WTC11 (cell line): ENCODE measurements around the gene PGAP6.

ENCODE experiments used
- CTCF ChIP-seq: fragments of 200-600 bp; IDR thresholded peaks from 2 replicates; pipeline ENCODE4 v1.8.0; 2022; ENCODE audit warnings: antibody characterized with exemption
- IRF2 ChIP-seq: sonication (generic); formaldehyde crosslinking; IDR thresholded peaks from 2 replicates; pipeline ENCODE4 v1.8.0; 2022; ENCODE audit warnings: low read depth, missing genetic modification reagents, borderline replicate concordance
- MAX ChIP-seq: sonication (generic); formaldehyde crosslinking; IDR thresholded peaks from 2 replicates; pipeline ENCODE4 v1.8.0; 2022; ENCODE audit warnings: mild to moderate bottlenecking, missing genetic modification reagents
- SMAD4 ChIP-seq: sonication (generic); formaldehyde crosslinking; IDR thresholded peaks from 2 replicates; pipeline ENCODE4 v1.8.0; 2022; ENCODE audit warnings: mild to moderate bottlenecking, missing genetic modification reagents

- TF ChIP-seq IRF2, result no peak
- peak; percentile 76 for TF ChIP-seq MAX
- no peak for TF ChIP-seq SMAD4 (CRISPR knock-in tag)
- no peak for TF ChIP-seq CTCF
Observed at GRCh38 chr16:425082-425718, 43.4 kb upstream of the PGAP6 start, which contains the start of gene RAB11FIP3.
